Keratinocyte (primary cell): Measurements from ENCODE around the gene MROH7. TPM values are rescaled to one million over a fixed set of nuclear protein-coding genes. Genes with fewer than 3 reads are reported as not detected.

Source experiments
- DNase-seq: peaks from one replicate; pipeline ENCODE4 v3.0.0-alpha.2; 2011; ENCODE audit warnings: low read depth, missing footprints, low spot score
- FAIRE-seq: peaks from 2 replicates; lab custom pipeline; 2011; peaks lifted over from hg19 to GRCh38; lab: Jason Lieb, UNC
- H2AFZ ChIP-seq: 2 replicates; pipeline ENCODE4 v1.6.0; 2012; ENCODE audit warnings: low read length, control low read depth, inconsistent platforms; ENCODE audit not compliant: control insufficient read depth
- H3K27ac ChIP-seq: 2 replicates; pipeline ENCODE4 v1.5.1; 2011; ENCODE audit warnings: low read length; ENCODE audit not compliant: control insufficient read depth, insufficient read depth
- H3K27me3 ChIP-seq: 3 replicates; pipeline ENCODE4 v1.6.0; 2011; ENCODE audit warnings: low read length; ENCODE audit not compliant: control insufficient read depth, insufficient read depth; ENCODE audit errors: extremely low read depth
- H3K36me3 ChIP-seq, 2 experiments: 2 replicates in 1 of 2; 3 replicates in 1 of 2; pipeline ENCODE4 v1.5.1; 2011; ENCODE audit warnings: low read length in 2 of 2, mild to moderate bottlenecking in 1 of 2; ENCODE audit not compliant: control insufficient read depth in 2 of 2, insufficient read depth in 2 of 2; ENCODE audit errors: extremely low read depth in 1 of 2
- H3K4me1 ChIP-seq: 3 replicates; pipeline ENCODE4 v1.5.1; 2011; ENCODE audit warnings: low read length; ENCODE audit not compliant: control insufficient read depth, insufficient read depth; ENCODE audit errors: extremely low read depth
- H3K4me2 ChIP-seq: 3 replicates; pipeline ENCODE4 v1.6.0; 2011; ENCODE audit warnings: low read depth, low read length; ENCODE audit not compliant: control insufficient read depth, insufficient read depth; ENCODE audit errors: extremely low read depth
- H3K4me3 ChIP-seq, 3 experiments: fragments of 200-600 bp in 1 of 3; sonication (generic) in 1 of 3; 2 replicates in 2 of 3; 3 replicates in 1 of 3; pipeline ENCODE4 v1.5.1; 2011 to 2016; ENCODE audit warnings: low read length in 3 of 3, mild to moderate bottlenecking in 3 of 3, control low read depth in 2 of 3, inconsistent platforms in 1 of 3, low read depth in 1 of 3, mixed read lengths in 1 of 3, mixed run types in 1 of 3, moderate library complexity in 1 of 3; ENCODE audit not compliant: control insufficient read depth in 2 of 3, insufficient read depth in 2 of 3; ENCODE audit errors: extremely low read depth in 1 of 3
- H3K79me2 ChIP-seq: 2 replicates; pipeline ENCODE4 v1.6.0; 2012; ENCODE audit warnings: low read length; ENCODE audit not compliant: control insufficient read depth, insufficient read depth
- H3K9ac ChIP-seq: 3 replicates; pipeline ENCODE4 v1.6.0; 2011; ENCODE audit warnings: low read length; ENCODE audit not compliant: control insufficient read depth, insufficient read depth; ENCODE audit errors: extremely low read depth
- H3K9me1 ChIP-seq: 3 replicates; pipeline ENCODE4 v1.6.0; 2011; ENCODE audit warnings: low read length; ENCODE audit not compliant: control insufficient read depth, insufficient read depth; ENCODE audit errors: extremely low read depth
- H3K9me3 ChIP-seq: 2 replicates; pipeline ENCODE4 v1.5.1; 2012; ENCODE audit warnings: low read depth, low read length; ENCODE audit not compliant: control insufficient read depth
- H4K20me1 ChIP-seq: 3 replicates; pipeline ENCODE4 v1.6.0; 2011; ENCODE audit warnings: low read length; ENCODE audit not compliant: control insufficient read depth, insufficient read depth; ENCODE audit errors: extremely low read depth
- CTCF ChIP-seq, 3 experiments: IDR thresholded peaks in 1 of 3; conservative IDR thresholded peaks in 1 of 3; optimal IDR thresholded peaks in 1 of 3; 2 replicates in 2 of 3; 3 replicates in 1 of 3; pipeline versions ENCODE3 to v1.5.1; 2011; ENCODE audit warnings: low read length in 3 of 3, mild to moderate bottlenecking in 3 of 3, moderate library complexity in 2 of 3, control low read depth in 1 of 3, inconsistent platforms in 1 of 3; ENCODE audit not compliant: insufficient read depth in 2 of 3; ENCODE audit errors: extremely low read depth in 1 of 3
- EZH2 ChIP-seq: IDR thresholded peaks from one replicate; pipeline ENCODE4 v1.6.1; 2012; ENCODE audit warnings: inconsistent platforms, mild to moderate bottlenecking, low read length, moderate library complexity
- dilution Hi-C: fragments of 300-500 bp; cut with MboI; formaldehyde crosslinking; loops from one replicate; pipeline ENCODE4 v1.7.0; 2020; ENCODE audit warnings: low sequenced_read_pairs; ENCODE audit not compliant: extremely low pct_ligation_motif_present
- polyA plus RNA-seq, 5 experiments: library from polyadenylated mRNA; depleted of rRNA in 3 of 5; stranded (reverse) in 3 of 5; stranded (forward) in 1 of 5; unstranded in 1 of 5; fragments of >200 nt; gene quantifications; 1 replicate in 1 of 5; 2 replicates in 3 of 5; 3 replicates in 1 of 5; pipeline versions ENCODE4 v1.2.1 to v1.2.3, GENCODE V29; 2011 to 2012; ENCODE audit warnings: missing spikeins in 2 of 5, low read depth in 1 of 5, low replicate concordance in 1 of 5

MROH7 gene
- polyA plus RNA-seq, 1 donor (not counting 4 experiments of a cell fraction or from before 2014, with no cell fraction given), result not detected

DNA sequence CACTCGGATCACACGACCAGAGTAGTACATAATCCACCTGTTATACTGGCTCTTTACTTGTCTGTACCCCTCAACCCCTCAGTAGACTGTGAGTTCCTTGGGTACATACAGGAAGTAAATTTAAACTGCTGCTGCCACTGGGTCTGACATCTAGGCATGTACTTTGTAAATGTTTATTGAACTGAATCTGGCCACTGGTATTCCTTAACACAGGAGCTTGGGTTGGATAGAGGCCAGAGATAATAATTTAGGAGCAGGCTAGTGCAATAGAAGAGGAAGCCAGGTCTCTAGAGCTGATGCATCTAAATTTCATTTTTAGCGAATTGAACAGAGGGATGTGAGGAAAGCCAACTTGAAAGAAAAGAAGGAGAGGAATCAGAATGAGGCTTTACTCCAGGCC is 86.4 kb downstream of the MROH7 start:
- Histone ChIP-seq H3K4me3 (no peak overlapping the region), H3K36me3 (peaks cover 17 to 27% of the 10 kb centered on the region in 2 experiments), H3K9ac (no peak overlapping the region), H3K9me1 (no peaks in the 10 kb centered on the region), H3K9me3 (no peaks in the 10 kb centered on the region), H3K4me1 (no peaks in the 10 kb centered on the region), H4K20me1 (no peaks in the 10 kb centered on the region), H3K79me2 (no peaks in the 10 kb centered on the region), H3K27ac (no peak overlapping the region), H2AFZ (no peak overlapping the region), H3K27me3 (no peaks in the 10 kb centered on the region), H3K4me2 (no peak overlapping the region)
- FAIRE-seq, result no peak
- no peak for DNase-seq
- TF ChIP-seq EZH2, result no peak
- TF ChIP-seq CTCF (optimal IDR thresholded peaks at IDR 0.05 in 1 of 3, IDR thresholded peaks at IDR 0.05 in 1 of 3, conservative IDR thresholded peaks at IDR 0.05 in 1 of 3; ENCODE audit: extremely low read depth in 1 of 3, insufficient read depth in 2 of 3, low read length in 3 of 3), result no peak
- dilution Hi-C loops, result no loop called here

- no peak overlapping the region for H3K9ac ChIP-seq
- no peak for DNase-seq
- peaks cover 21 to 26% of the 10 kb centered on the region in 2 experiments for H3K36me3 ChIP-seq
Observed at GRCh38 chr1:54736685-54737084, 95.1 kb downstream of the MROH7 start.

More at GRCh38 chr1:54736685-54737084, 95.1 kb downstream of the MROH7 start:
- Histone ChIP-seq H3K79me2 (no peaks in the 10 kb centered on the region), H3K27ac (no peak overlapping the region), H3K9me3 (no peaks in the 10 kb centered on the region), H3K4me2 (no peak overlapping the region), H3K4me3 (no peak overlapping the region), H4K20me1 (no peaks in the 10 kb centered on the region), H2AFZ (no peak overlapping the region), H3K4me1 (no peaks in the 10 kb centered on the region), H3K27me3 (no peaks in the 10 kb centered on the region), H3K9me1 (no peaks in the 10 kb centered on the region)
- dilution Hi-C loops, result no loop called here
- TF ChIP-seq EZH2, result no peak
- TF ChIP-seq CTCF (optimal IDR thresholded peaks at IDR 0.05 in 1 of 3, IDR thresholded peaks at IDR 0.05 in 1 of 3, conservative IDR thresholded peaks at IDR 0.05 in 1 of 3; ENCODE audit: extremely low read depth in 1 of 3, insufficient read depth in 2 of 3, low read length in 3 of 3), result no peak
- no peak for FAIRE-seq
